H1 (cell line): ENCODE data around the gene PHACTR1. TPM values are rescaled to one million over a fixed set of nuclear protein-coding genes. Genes with fewer than 3 reads are reported as not detected.

ENCODE experiments used
- ASH2L ChIP-seq: fragments of 200-600, 300-600 bp; sonication (generic); IDR thresholded peaks from one replicate; pipeline ENCODE4 v1.7.1; 2017; ENCODE audit warnings: low read length
- CEBPB ChIP-seq: IDR thresholded peaks from 2 replicates; pipeline ENCODE4 v1.6.1; 2012; ENCODE audit warnings: low read depth, low read length
- CHD7 ChIP-seq: fragments of 300-600 bp; sonication (generic); IDR thresholded peaks from 2 replicates; pipeline ENCODE4 v1.7.1; 2012; ENCODE audit warnings: low read length, moderate library complexity, mild to moderate bottlenecking, inconsistent platforms; ENCODE audit not compliant: insufficient replicate concordance
- PHF8 ChIP-seq: fragments of 200-600 bp; sonication (generic); conservative IDR thresholded peaks from 2 replicates; pipeline ENCODE4 v1.7.1; 2012; ENCODE audit warnings: low read depth, mild to moderate bottlenecking, inconsistent platforms, low read length, moderate library complexity
- polyA plus RNA-seq, 7 experiments: library from polyadenylated mRNA; depleted of rRNA in 3 of 7; stranded (reverse) in 5 of 7; unstranded in 2 of 7; fragments of >200 nt in 5 of 7; fragments of 200-250 nt in 2 of 7; gene quantifications; 1 replicate in 5 of 7; 2 replicates in 1 of 7; 4 replicates in 1 of 7; pipeline versions ENCODE4 v1.2.1 to v1.2.3, GENCODE V29; 2011 to 2013; ENCODE audit warnings: missing spikeins in 2 of 7, mixed read lengths in 2 of 7
- total RNA-seq: library from RNA; stranded (reverse); fragmentation: NEBNext Ultra II Directional; extraction: Animal tissue kit (Norgen Biotek cat#: 25700); gene quantifications from 2 replicates; pipeline ENCODE4 v1.2.1, GENCODE V29; 2021

PHACTR1 gene
- total and polyA plus RNA-seq, 2 of the 8 experiments (the other 6 are each of a cell fraction or from before 2014, with no cell fraction given): 3.9 to 17.1 TPM

DNA sequence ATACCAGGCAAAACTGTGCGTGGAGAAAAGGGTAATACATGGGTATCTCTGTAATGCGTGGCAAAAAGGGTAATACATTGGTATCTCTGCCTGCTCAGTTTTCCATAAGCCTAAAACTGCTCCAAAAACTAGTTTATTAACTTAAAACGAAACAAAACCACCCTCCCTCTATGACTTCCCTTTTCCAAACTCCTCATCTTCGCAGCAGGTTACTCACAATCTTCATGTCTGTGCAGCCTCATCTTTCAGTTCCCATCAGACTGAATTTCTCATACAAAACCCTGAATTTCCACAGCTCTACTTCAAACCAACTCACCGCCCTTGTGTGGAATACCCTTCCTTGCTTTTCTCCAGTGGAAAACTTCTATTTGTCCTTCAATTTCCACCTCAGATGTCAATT is 199.4 kb downstream of the PHACTR1 start (continued):
- no peak for TF ChIP-seq CHD7
- no peak for TF ChIP-seq CEBPB
- TF ChIP-seq ASH2L: no peak
- no peak for TF ChIP-seq PHF8
